SK-N-SH (cell line): ENCODE measurements around the gene ADRA2A. TPM values are rescaled to one million over a fixed set of nuclear protein-coding genes. Genes with fewer than 3 reads are reported as not detected.

ENCODE experiments used
- CTCF ChIA-PET: fragments of 300-600, 350-600 bp; formaldehyde crosslinking; extraction: SDS; loops from one replicate; lab custom pipeline; 2021; lab: Yijun Ruan, JAX
- POLR2A ChIA-PET: fragments of 350-600 bp; sonication (Branson Sonifier 250); formaldehyde crosslinking; extraction: SDS; loops from one replicate; lab custom pipeline; 2020; ENCODE audit warnings: antibody characterized with exemption, inconsistent platforms; lab: Yijun Ruan, JAX
- DNase-seq: peaks from one replicate; pipeline ENCODE4 v3.0.0; 2012
- H2AFZ ChIP-seq: fragments of 200-600 bp; sonication (generic); 2 replicates; pipeline ENCODE4 v1.8.1; 2016; ENCODE audit warnings: antibody characterized with exemption, mild to moderate bottlenecking, low read depth
- H3F3A ChIP-seq: fragments of 200-600 bp; sonication (generic); replicated peaks from 2 replicates; pipeline ENCODE3; 2016; ENCODE audit warnings: antibody characterized with exemption, mild to moderate bottlenecking; ENCODE audit not compliant: insufficient read depth
- H3K27ac ChIP-seq, 2 experiments: fragments of 200-500 bp in 1 of 2; fragments of 200-600 bp in 1 of 2; sonication (Bioruptor generic) in 1 of 2; sonication (generic), shearing (Covaris generic) in 1 of 2; 2 replicates each; pipeline versions ENCODE4 v1.5.1 to v1.6.1; 2014 to 2016; ENCODE audit warnings: low read depth in 2 of 2, inconsistent platforms in 1 of 2, low read length in 1 of 2, mild to moderate bottlenecking in 1 of 2, mixed read lengths in 1 of 2
- H3K27me3 ChIP-seq: fragments of 200-600 bp; sonication (generic), shearing (Covaris generic); 2 replicates; pipeline ENCODE4 v1.6.1; 2016; ENCODE audit warnings: mixed run types; ENCODE audit not compliant: insufficient read depth
- H3K36me3 ChIP-seq, 2 experiments: fragments of 200-500 bp in 1 of 2; fragments of 200-600 bp in 1 of 2; sonication (Bioruptor generic) in 1 of 2; sonication (generic) in 1 of 2; replicated peaks in 1 of 2; 2 replicates each; pipeline versions ENCODE3 to v1.5.1; 2014 to 2016; ENCODE audit warnings: low read length in 1 of 2, mild to moderate bottlenecking in 1 of 2; ENCODE audit not compliant: insufficient read depth in 2 of 2, control insufficient read depth in 1 of 2
- H3K4me1 ChIP-seq, 2 experiments: fragments of 200-500 bp in 1 of 2; fragments of 200-600 bp in 1 of 2; sonication (Bioruptor generic) in 1 of 2; sonication (generic), shearing (Covaris generic) in 1 of 2; 2 replicates each; pipeline versions ENCODE4 v1.5.1 to v1.6.1; 2014 to 2016; ENCODE audit warnings: low read depth in 1 of 2, low read length in 1 of 2, mixed run types in 1 of 2; ENCODE audit not compliant: insufficient read depth in 2 of 2, control insufficient read depth in 1 of 2
- H3K4me2 ChIP-seq: fragments of 200-600 bp; sonication (generic), shearing (Covaris generic); 2 replicates; pipeline ENCODE4 v1.6.1; 2017; ENCODE audit warnings: mixed run types
- H3K4me3 ChIP-seq, 2 experiments: fragments of 200-500 bp in 1 of 2; fragments of 200-600 bp in 1 of 2; sonication (Bioruptor generic) in 1 of 2; sonication (generic), shearing (Covaris generic) in 1 of 2; 2 replicates each; pipeline versions ENCODE4 v1.5.1 to v1.8.1; 2014 to 2016; ENCODE audit warnings: low read depth in 2 of 2, inconsistent platforms in 1 of 2, low read length in 1 of 2, mild to moderate bottlenecking in 1 of 2, mixed read lengths in 1 of 2, moderate library complexity in 1 of 2
- H3K79me2 ChIP-seq: fragments of 200-600 bp; sonication (generic); 2 replicates; pipeline ENCODE4 v1.8.1; 2017; ENCODE audit warnings: mild to moderate bottlenecking; ENCODE audit not compliant: insufficient read depth
- H3K9ac ChIP-seq: fragments of 200-600 bp; sonication (generic); 2 replicates; pipeline ENCODE4 v1.6.1; 2017; ENCODE audit warnings: mixed run types
- H3K9me2 ChIP-seq: fragments of 200-600 bp; sonication (generic); 2 replicates; pipeline ENCODE4 v1.6.1; 2017; ENCODE audit warnings: mixed run types
- H3K9me3 ChIP-seq: fragments of 200-600 bp; sonication (generic); 2 replicates; pipeline ENCODE4 v1.6.1; 2017; ENCODE audit warnings: mixed run types, mild to moderate bottlenecking, moderate library complexity
- H4K20me1 ChIP-seq: fragments of 200-600 bp; sonication (generic); 2 replicates; pipeline ENCODE4 v1.6.1; 2017; ENCODE audit warnings: mild to moderate bottlenecking, mixed run types; ENCODE audit not compliant: insufficient read depth
- CHD2 ChIP-seq: fragments of 150-350 bp; IDR thresholded peaks from 2 replicates; pipeline ENCODE4 v1.6.1; 2018; ENCODE audit warnings: low read length; ENCODE audit not compliant: partially characterized antibody
- FOXJ3 ChIP-seq: sonication (generic); formaldehyde crosslinking; IDR thresholded peaks from 2 replicates; pipeline ENCODE4 v1.5.1; 2020; ENCODE audit warnings: mild to moderate bottlenecking, missing genetic modification reagents
- GABPA ChIP-seq: IDR thresholded peaks from 2 replicates; pipeline ENCODE4 v1.4.0; 2012; ENCODE audit warnings: low read depth, mild to moderate bottlenecking
- GATA2 ChIP-seq: sonication (generic); formaldehyde crosslinking; IDR thresholded peaks from 2 replicates; pipeline ENCODE4 v1.5.0; 2020; ENCODE audit warnings: mild to moderate bottlenecking, missing genetic modification reagents
- IRF3 ChIP-seq: fragments of 150-350 bp; IDR thresholded peaks from 2 replicates; pipeline ENCODE4 v1.6.1; 2016; ENCODE audit warnings: mild to moderate bottlenecking, low read depth, low read length
- MEF2A ChIP-seq: IDR thresholded peaks from 2 replicates; pipeline ENCODE4 v1.4.0; 2012; ENCODE audit warnings: low read depth, borderline replicate concordance
- MXI1 ChIP-seq: IDR thresholded peaks from 2 replicates; pipeline ENCODE4 v1.6.1; 2012; ENCODE audit warnings: mild to moderate bottlenecking, low read depth, low read length, improper control_type of control experiment
- NRF1 ChIP-seq: IDR thresholded peaks from 2 replicates; pipeline ENCODE4 v1.6.1; 2012; ENCODE audit warnings: low read depth, mild to moderate bottlenecking, low read length
- PBX3 ChIP-seq: IDR thresholded peaks from 2 replicates; pipeline ENCODE4; 2012
- POLR2AphosphoS5 ChIP-seq: IDR thresholded peaks from 2 replicates; pipeline ENCODE4 v1.6.1; 2012; ENCODE audit warnings: low read depth, low read length
- RCOR1 ChIP-seq: fragments of 150-350 bp; IDR thresholded peaks from 2 replicates; pipeline ENCODE4 v1.6.1; 2017; ENCODE audit warnings: antibody characterized with exemption, low read length
- REST ChIP-seq: IDR thresholded peaks from 2 replicates; pipeline ENCODE4 v1.6.1; 2012; ENCODE audit warnings: mild to moderate bottlenecking, low read depth, low read length, moderate library complexity
- RFX5 ChIP-seq: IDR thresholded peaks from 2 replicates; pipeline ENCODE4 v1.6.1; 2012; ENCODE audit warnings: mild to moderate bottlenecking, improper control_type of control experiment, low read length
- RXRA ChIP-seq: IDR thresholded peaks from 2 replicates; pipeline ENCODE4 v1.4.0; 2012; ENCODE audit warnings: low read depth, mild to moderate bottlenecking, borderline replicate concordance
- SIN3A ChIP-seq: IDR thresholded peaks from 2 replicates; pipeline ENCODE4 v1.6.1; 2012; ENCODE audit warnings: low read depth, mild to moderate bottlenecking, low read length, moderate library complexity, borderline replicate concordance
- SMC3 ChIP-seq: IDR thresholded peaks from 2 replicates; pipeline ENCODE4 v1.6.1; 2012; ENCODE audit warnings: low read depth, low read length, improper control_type of control experiment
- TAF1 ChIP-seq: IDR thresholded peaks from 2 replicates; pipeline ENCODE4 v1.6.1; 2012; ENCODE audit warnings: low read depth, mild to moderate bottlenecking, low read length, moderate library complexity, borderline replicate concordance
- TEAD4 ChIP-seq: IDR thresholded peaks from 2 replicates; pipeline ENCODE4 v1.4.0; 2012; ENCODE audit warnings: mild to moderate bottlenecking, borderline replicate concordance; ENCODE audit not compliant: insufficient read depth
- ZBTB33 ChIP-seq: IDR thresholded peaks from 2 replicates; pipeline ENCODE4 v1.4.0; 2012; ENCODE audit warnings: low read depth, borderline replicate concordance
- WGBS: methylation state at CpG from one replicate; pipeline ENCODE4 v1.1.6; 2017; ENCODE audit warnings: low lambda C conversion rate; 5-methylcytosine and 5-hydroxymethylcytosine counted together
- polyA plus RNA-seq, 3 experiments: library from polyadenylated mRNA; depleted of rRNA; stranded (reverse); fragments of >200 nt; gene quantifications; 2 replicates each; pipeline ENCODE4 v1.2.3, GENCODE V29; 2012

ADRA2A gene
- polyA plus RNA-seq, 1 of the 3 experiments (the other 2 are of a cell fraction) = 0.02 TPM

- 12% methylated on average over 3 of the region's 3 CpGs for WGBS
These were observed 33.9 kb downstream of the ADRA2A start for GRCh38 chr10:111110771-111111170.

More at GRCh38 chr10:111110771-111111170, 33.9 kb downstream of the ADRA2A start:
- no peaks in the 10 kb centered on the region; a peak in 1 of 4 replicates for H3K4me1 ChIP-seq
- no peaks in the 10 kb centered on the region for H3K27me3 ChIP-seq
- TF ChIP-seq SIN3A = no peak
- no peak for TF ChIP-seq RCOR1
- TF ChIP-seq PBX3 = no peak
- no peak for TF ChIP-seq TEAD4
- no peak for TF ChIP-seq GABPA
- no peak for TF ChIP-seq TAF1
- TF ChIP-seq NRF1 = no peak
- TF ChIP-seq MEF2A = no peak
- no peak for TF ChIP-seq REST
- TF ChIP-seq ZBTB33 = no peak
- no peak for TF ChIP-seq IRF3
- no peak for TF ChIP-seq CHD2
- no peak for TF ChIP-seq FOXJ3
- TF ChIP-seq SMC3 = no peak
- no peak for TF ChIP-seq GATA2 (CRISPR knock-in tag)
- TF ChIP-seq RFX5 = no peak
- no peak for TF ChIP-seq MXI1
- TF ChIP-seq POLR2AphosphoS5 = no peak
- TF ChIP-seq RXRA = no peak
- no peak for DNase-seq
- H4K20me1 ChIP-seq = no peaks in the 10 kb centered on the region
- ChIA-PET CTCF (interaction anchor here (1.5 kb wide), 1 partner anchor 34 kb away, joined by 6 read pairs; the partner anchor contains the start of gene ADRA2A), POLR2A (no interaction called here)
- no peaks in the 10 kb centered on the region for H3K36me3 ChIP-seq
- no peak overlapping the region for H3K9ac ChIP-seq
- no peak overlapping the region for H3K4me2 ChIP-seq
- H3K79me2 ChIP-seq = no peaks in the 10 kb centered on the region
- H2AFZ ChIP-seq = no peak overlapping the region
- no peaks in the 10 kb centered on the region for H3K9me2 ChIP-seq
- H3K27ac ChIP-seq = no peak overlapping the region
- no peaks in the 10 kb centered on the region for H3K9me3 ChIP-seq
- H3F3A ChIP-seq = no peaks in the 10 kb centered on the region
- H3K4me3 ChIP-seq = no peak overlapping the region
